CD4-positive, alpha-beta T cell treated with Interleukin-17A for 1 hour (primary cell): ENCODE results near the gene PROM1.

ENCODE experiments used
- DNase-seq: peaks from one replicate; pipeline ENCODE4 v3.0.0-alpha.2; 2020

The PROM1 gene

GRCh38 chr4:15982842-15983524, 100.8 kb downstream of the PROM1 start:
- no peak for DNase-seq

- DNase-seq, result no peak
Observed at GRCh38 chr4:15976456-15977447, 107.1 kb downstream of the PROM1 start.

GRCh38 chr4:15971068-15971801, 112.6 kb downstream of the PROM1 start:
- DNase-seq, result peak; percentile 6

GRCh38 chr4:15968551-15969300, 115.1 kb downstream of the PROM1 start:
- no peak for DNase-seq

- no peak for DNase-seq
Observed at GRCh38 chr4:15965325-15965724, 118.5 kb downstream of the PROM1 start.

GRCh38 chr4:15964159-15964558, 119.7 kb downstream of the PROM1 start:
- DNase-seq, result no peak

- peak; percentile 38 for DNase-seq
Observed at GRCh38 chr4:15963576-15963975, 120.2 kb downstream of the PROM1 start.

- peak; percentile 61 for DNase-seq
Observed at GRCh38 chr4:15963001-15963451, 120.8 kb downstream of the PROM1 start, which contains the start of gene FGFBP2. Gene FGFBP2, minus strand, starts transcription at chr4:15963175. Its CDS starts 46 bp downstream, at chr4:15963129.

- peak; percentile 46 for DNase-seq
Observed at GRCh38 chr4:15961781-15962510, 121.9 kb downstream of the PROM1 start.

- no peak for DNase-seq
Observed at GRCh38 chr4:15958562-15958961, 125.3 kb downstream of the PROM1 start.

- peak; percentile 80 for DNase-seq
Observed at GRCh38 chr4:15956179-15956850, 127.5 kb downstream of the PROM1 start.

GRCh38 chr4:15955670-15956069, 128.2 kb downstream of the PROM1 start:
- DNase-seq, result no peak

GRCh38 chr4:15953625-15954024, 130.2 kb downstream of the PROM1 start:
- DNase-seq, result no peak

- DNase-seq, result no peak
Observed at GRCh38 chr4:15951781-15952180, 132.0 kb downstream of the PROM1 start.

- DNase-seq, result no peak
Observed at GRCh38 chr4:15948826-15949225, 135.0 kb downstream of the PROM1 start.

- DNase-seq, result no peak
Observed at GRCh38 chr4:15947684-15948083, 136.1 kb downstream of the PROM1 start.

GRCh38 chr4:15945516-15945915, 138.3 kb downstream of the PROM1 start:
- DNase-seq, result no peak

GRCh38 chr4:15944895-15945294, 138.9 kb downstream of the PROM1 start:
- no peak for DNase-seq

GRCh38 chr4:15942283-15942682, 141.5 kb downstream of the PROM1 start:
- no peak for DNase-seq

GRCh38 chr4:15938640-15939039, 145.2 kb downstream of the PROM1 start, which contains the start of gene FGFBP1:
Gene FGFBP1, minus strand, starts transcription at chr4:15938740. Its CDS starts 2,108 bp downstream, at chr4:15936632.
- no peak for DNase-seq

- DNase-seq, result no peak
Observed at GRCh38 chr4:15938182-15938581, 145.6 kb downstream of the PROM1 start.
